C4-2B (cell line): ENCODE data around the gene NDEL1.

ENCODE experiments used
- H3K27ac ChIP-seq: fragments of 450-650 bp; 2 replicates; pipeline ENCODE4 v1.5.1; 2017
- CTCF ChIP-seq: fragments of 450-650 bp; conservative IDR thresholded peaks from 2 replicates; pipeline ENCODE4 v1.5.1; 2017; ENCODE audit warnings: mild to moderate bottlenecking
- ZFX ChIP-seq: fragments of 450-650 bp; IDR thresholded peaks from 2 replicates; pipeline ENCODE4 v1.6.1; 2017

Gene NDEL1

GRCh38 chr17:8469964-8470363, 34.3 kb downstream of the NDEL1 start:
- TF ChIP-seq CTCF = no peak
- no peak for TF ChIP-seq ZFX
- H3K27ac ChIP-seq = peak overlapping the region; percentile 52

- no peak for TF ChIP-seq CTCF
- TF ChIP-seq ZFX = no peak
- H3K27ac ChIP-seq = peak overlapping the region; percentile 52
Observed at GRCh38 chr17:8470447-8471047, 34.9 kb downstream of the NDEL1 start.

GRCh38 chr17:8472663-8473062, 37.0 kb downstream of the NDEL1 start:
- H3K27ac ChIP-seq = no peak overlapping the region
- TF ChIP-seq ZFX (no peak), CTCF (no peak)

GRCh38 chr17:8473451-8474192, 37.9 kb downstream of the NDEL1 start:
- TF ChIP-seq ZFX (no peak), CTCF (no peak)
- H3K27ac ChIP-seq = no peak overlapping the region

- TF ChIP-seq CTCF (no peak), ZFX (no peak)
- no peak overlapping the region for H3K27ac ChIP-seq
Observed at GRCh38 chr17:8474826-8475225, 39.1 kb downstream of the NDEL1 start.

GRCh38 chr17:8475227-8475626, 39.5 kb downstream of the NDEL1 start:
- no peak for TF ChIP-seq CTCF
- no peak for TF ChIP-seq ZFX
- no peak overlapping the region for H3K27ac ChIP-seq

- no peak for TF ChIP-seq CTCF
- TF ChIP-seq ZFX = no peak
- H3K27ac ChIP-seq = no peak overlapping the region
Observed at GRCh38 chr17:8475781-8476180, 40.1 kb downstream of the NDEL1 start.
